Measurements from ENCODE around the gene PTGDR2. TPM values are rescaled to one million over a fixed set of nuclear protein-coding genes. Genes with fewer than 3 reads are reported as not detected.

PTGDR2 gene
- total and polyA plus RNA-seq, 2 experiments from 2014 or later = 0.06 TPM; not detected in 1

- no peak overlapping the region for H3K4me3 ChIP-seq
- no peak overlapping the region for H3K4me2 ChIP-seq (ENCODE audit: unreplicated experiment)
- no peaks in the 10 kb centered on the region for H3F3A ChIP-seq (ENCODE audit: insufficient read depth)
- H4K20me1 ChIP-seq (ENCODE audit: insufficient read depth) = no peaks in the 10 kb centered on the region
- in situ Hi-C loops (cut with MboI) = no loop called here
- no peaks in the 10 kb centered on the region for H3K36me3 ChIP-seq (ENCODE audit: low read depth)
- peak; percentile 40 for DNase-seq
- no peaks in the 10 kb centered on the region for H3K9me2 ChIP-seq (ENCODE audit: insufficient read depth)
- H2AFZ ChIP-seq = no peak overlapping the region
- TF ChIP-seq EZH2 (IDR thresholded peaks at IDR 0.05; ENCODE audit: insufficient read depth, poor library complexity, severe bottlenecking) = no peak
- no peak for TF ChIP-seq EZH2phosphoT487 (IDR thresholded peaks at IDR 0.05; ENCODE audit: insufficient read depth, low read depth)
- H3K9ac ChIP-seq = no peak overlapping the region
- H3K4me1 ChIP-seq (ENCODE audit: insufficient read depth) = no peaks in the 10 kb centered on the region
- no peaks in the 10 kb centered on the region for H3K27me3 ChIP-seq (replicated peaks; ENCODE audit: insufficient read depth)
- H3K27ac ChIP-seq = no peak overlapping the region
- H3K9me3 ChIP-seq (ENCODE audit: low read depth) = no peaks in the 10 kb centered on the region
- 68 to 74% methylated on average over 5 of the region's 5 CpGs for WGBS, 2 experiments (ENCODE audit: low coverage in 1 of 2, low lambda C conversion rate in 2 of 2, missing lambda C conversion rate in 2 of 2)
- H3K79me2 ChIP-seq (ENCODE audit: insufficient read depth) = no peaks in the 10 kb centered on the region
These were observed 1.9 kb upstream of the PTGDR2 start for GRCh38 chr11:60857378-60858232.

GRCh38 chr11:60854847-60855725 is 664 bp downstream of the PTGDR2 start:
- no peaks in the 10 kb centered on the region for H3K27me3 ChIP-seq (replicated peaks; ENCODE audit: insufficient read depth)
- H3K79me2 ChIP-seq (ENCODE audit: insufficient read depth) = no peaks in the 10 kb centered on the region
- H3K9me2 ChIP-seq (ENCODE audit: insufficient read depth) = no peaks in the 10 kb centered on the region
- H3K9me3 ChIP-seq (ENCODE audit: low read depth) = no peaks in the 10 kb centered on the region
- H4K20me1 ChIP-seq (ENCODE audit: insufficient read depth) = no peaks in the 10 kb centered on the region
- TF ChIP-seq EZH2phosphoT487 (IDR thresholded peaks at IDR 0.05; ENCODE audit: insufficient read depth, low read depth) = no peak
- TF ChIP-seq EZH2 (IDR thresholded peaks at IDR 0.05; ENCODE audit: insufficient read depth, poor library complexity, severe bottlenecking) = no peak
- 37 to 42% methylated on average over 8 of the region's 8 CpGs for WGBS, 2 experiments (ENCODE audit: low coverage in 1 of 2, low lambda C conversion rate in 2 of 2, missing lambda C conversion rate in 2 of 2)
- no peak overlapping the region for H2AFZ ChIP-seq
- H3K9ac ChIP-seq = no peak overlapping the region
- no peaks in the 10 kb centered on the region for H3K4me1 ChIP-seq (ENCODE audit: insufficient read depth)
- no peaks in the 10 kb centered on the region for H3F3A ChIP-seq (ENCODE audit: insufficient read depth)
- in situ Hi-C loops (cut with MboI) = no loop called here
- H3K36me3 ChIP-seq (ENCODE audit: low read depth) = no peaks in the 10 kb centered on the region; the same call in 1 of the 2 replicates
- no peak overlapping the region for H3K4me3 ChIP-seq
- DNase-seq = no peak
- H3K4me2 ChIP-seq (ENCODE audit: unreplicated experiment) = no peak overlapping the region
- no peak overlapping the region for H3K27ac ChIP-seq

GRCh38 chr11:60854140-60854846 is 1.5 kb downstream of the PTGDR2 start:
- Histone ChIP-seq H3K9ac (no peak overlapping the region), H3K4me2 (ENCODE audit: unreplicated experiment) (no peak overlapping the region), H3K9me3 (ENCODE audit: low read depth) (no peaks in the 10 kb centered on the region), H3K4me1 (ENCODE audit: insufficient read depth) (no peaks in the 10 kb centered on the region), H3K27me3 (replicated peaks; ENCODE audit: insufficient read depth) (no peaks in the 10 kb centered on the region), H3K79me2 (ENCODE audit: insufficient read depth) (no peaks in the 10 kb centered on the region), H3K4me3 (no peak overlapping the region), H2AFZ (no peak overlapping the region), H3K9me2 (ENCODE audit: insufficient read depth) (no peaks in the 10 kb centered on the region), H3K36me3 (ENCODE audit: low read depth) (no peaks in the 10 kb centered on the region; the same call in 1 of the 2 replicates), H4K20me1 (ENCODE audit: insufficient read depth) (no peaks in the 10 kb centered on the region), H3K27ac (no peak overlapping the region), H3F3A (ENCODE audit: insufficient read depth) (no peaks in the 10 kb centered on the region)
- no peak for DNase-seq
- TF ChIP-seq EZH2 (IDR thresholded peaks at IDR 0.05; ENCODE audit: insufficient read depth, poor library complexity, severe bottlenecking) (no peak), EZH2phosphoT487 (IDR thresholded peaks at IDR 0.05; ENCODE audit: insufficient read depth, low read depth) (no peak)
- 84 to 89% methylated on average over 8 of the region's 8 CpGs for WGBS, 2 experiments (ENCODE audit: low coverage in 1 of 2, low lambda C conversion rate in 2 of 2, missing lambda C conversion rate in 2 of 2)
- in situ Hi-C loops (cut with MboI) = no loop called here

All from GM23248 (cell line).